B cell (primary cell): ENCODE data around the gene HSPD1.

Experiments used
- CTCF ChIP-seq: fragments of 200-600 bp; IDR thresholded peaks from one replicate; pipeline ENCODE4 v1.8.0; 2022; ENCODE audit warnings: antibody characterized with exemption, mild to moderate bottlenecking
- EZH2 ChIP-seq: IDR thresholded peaks from 2 replicates; pipeline ENCODE4 v1.6.1; 2012; ENCODE audit warnings: borderline replicate concordance, low read depth, mild to moderate bottlenecking, moderate library complexity, low read length; ENCODE audit not compliant: insufficient read depth, poor library complexity, severe bottlenecking

- TF ChIP-seq CTCF (no peak), EZH2 (no peak)
Measured at GRCh38 chr2:197461057-197461456, 38.6 kb downstream of the HSPD1 start.
